ENCODE data around the gene FCHSD2.

Gene FCHSD2

DNA sequence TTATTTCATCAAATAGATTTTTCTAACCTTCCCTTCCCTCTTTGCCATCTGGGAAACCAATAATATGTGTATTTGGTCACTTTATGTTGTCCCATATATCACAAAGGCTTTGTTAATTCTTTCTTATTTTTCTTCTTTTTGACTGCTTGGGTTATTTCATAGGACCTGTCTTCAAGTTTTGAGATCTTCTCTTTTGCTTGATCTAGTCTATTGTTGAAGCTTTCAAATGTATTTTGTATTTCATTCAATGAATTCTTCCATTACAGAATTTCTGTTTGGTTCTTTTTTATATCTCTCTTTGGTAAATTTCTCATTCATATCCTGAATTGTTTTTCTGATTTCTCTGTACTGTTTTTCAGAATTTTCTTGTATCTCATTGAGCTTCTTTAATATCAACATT is 132.1 kb downstream of the FCHSD2 start:
- H3K4me3 ChIP-seq (ENCODE audit: low read depth, low read length) = no peak overlapping the region
- TF ChIP-seq, protein P1, sequence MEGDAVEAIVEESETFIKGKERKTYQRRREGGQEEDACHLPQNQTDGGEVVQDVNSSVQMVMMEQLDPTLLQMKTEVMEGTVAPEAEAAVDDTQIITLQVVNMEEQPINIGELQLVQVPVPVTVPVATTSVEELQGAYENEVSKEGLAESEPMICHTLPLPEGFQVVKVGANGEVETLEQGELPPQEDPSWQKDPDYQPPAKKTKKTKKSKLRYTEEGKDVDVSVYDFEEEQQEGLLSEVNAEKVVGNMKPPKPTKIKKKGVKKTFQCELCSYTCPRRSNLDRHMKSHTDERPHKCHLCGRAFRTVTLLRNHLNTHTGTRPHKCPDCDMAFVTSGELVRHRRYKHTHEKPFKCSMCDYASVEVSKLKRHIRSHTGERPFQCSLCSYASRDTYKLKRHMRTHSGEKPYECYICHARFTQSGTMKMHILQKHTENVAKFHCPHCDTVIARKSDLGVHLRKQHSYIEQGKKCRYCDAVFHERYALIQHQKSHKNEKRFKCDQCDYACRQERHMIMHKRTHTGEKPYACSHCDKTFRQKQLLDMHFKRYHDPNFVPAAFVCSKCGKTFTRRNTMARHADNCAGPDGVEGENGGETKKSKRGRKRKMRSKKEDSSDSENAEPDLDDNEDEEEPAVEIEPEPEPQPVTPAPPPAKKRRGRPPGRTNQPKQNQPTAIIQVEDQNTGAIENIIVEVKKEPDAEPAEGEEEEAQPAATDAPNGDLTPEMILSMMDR (IDR thresholded peaks at IDR 0.05; ENCODE audit: low read depth, low read length) = no peak

DNA sequence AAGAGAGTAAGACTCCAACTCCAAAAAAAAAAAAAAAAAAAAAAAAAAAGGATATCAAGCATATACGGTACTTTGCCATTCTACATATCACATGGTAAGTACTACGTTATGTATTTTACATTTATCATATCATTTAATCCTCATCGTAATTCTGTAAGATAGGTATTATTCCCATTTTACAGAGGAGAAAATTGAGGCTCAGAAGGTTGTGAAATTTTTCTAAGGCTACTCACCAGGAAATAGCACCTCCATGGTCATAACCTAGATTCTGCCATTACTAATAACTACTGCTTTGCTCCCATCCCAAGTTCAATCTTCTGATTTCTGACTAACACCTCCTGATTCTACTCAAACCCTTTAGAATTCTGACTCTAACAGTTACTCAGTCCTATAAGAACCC is 138.0 kb downstream of the FCHSD2 start:
- TF ChIP-seq, protein P1 (IDR thresholded peaks at IDR 0.05; ENCODE audit: low read depth, low read length) = no peak
- H3K4me3 ChIP-seq (ENCODE audit: low read depth, low read length) = no peak overlapping the region

DNA sequence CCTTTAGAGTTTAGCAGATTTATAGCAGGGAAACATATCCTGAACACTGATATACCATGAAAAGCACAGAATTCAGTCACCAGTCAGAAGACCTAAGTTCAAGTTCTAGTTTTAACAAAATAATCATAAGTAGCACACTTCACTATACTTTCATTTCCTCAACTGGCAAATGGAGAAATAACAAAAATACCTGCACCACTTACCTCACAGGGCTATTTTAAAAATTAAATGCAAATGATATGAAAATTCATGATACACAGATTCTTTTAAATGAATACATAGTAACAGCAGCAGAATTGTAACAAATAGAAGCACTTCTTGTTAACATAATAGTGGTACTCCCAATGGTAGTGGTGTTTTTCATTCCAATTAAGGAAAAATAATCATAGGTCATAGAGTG is 139.0 kb downstream of the FCHSD2 start:
- TF ChIP-seq, protein P1 (IDR thresholded peaks at IDR 0.05; ENCODE audit: low read depth, low read length) = no peak
- no peak overlapping the region for H3K4me3 ChIP-seq (ENCODE audit: low read depth, low read length)

DNA sequence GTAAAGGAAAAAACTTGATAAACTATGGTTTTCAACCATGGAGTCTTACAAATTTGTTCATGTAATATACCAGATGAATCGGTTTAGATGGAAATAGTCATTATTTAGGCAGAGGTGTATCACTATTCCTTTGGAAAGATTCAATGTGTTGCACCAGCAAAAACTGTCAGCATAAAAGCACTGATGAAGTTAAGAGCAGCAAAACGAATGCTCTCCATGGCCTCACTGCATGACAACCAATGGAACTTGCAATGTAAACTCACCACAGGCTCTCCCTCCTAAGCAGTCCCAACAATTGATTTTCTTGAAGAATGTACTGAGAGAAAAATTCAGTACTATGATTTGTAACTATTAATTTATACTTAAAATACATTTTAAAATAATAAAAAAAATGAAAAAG is 139.9 kb downstream of the FCHSD2 start:
- TF ChIP-seq, protein P1 (IDR thresholded peaks at IDR 0.05; ENCODE audit: low read depth, low read length) = no peak
- H3K4me3 ChIP-seq (ENCODE audit: low read depth, low read length) = no peak overlapping the region

DNA sequence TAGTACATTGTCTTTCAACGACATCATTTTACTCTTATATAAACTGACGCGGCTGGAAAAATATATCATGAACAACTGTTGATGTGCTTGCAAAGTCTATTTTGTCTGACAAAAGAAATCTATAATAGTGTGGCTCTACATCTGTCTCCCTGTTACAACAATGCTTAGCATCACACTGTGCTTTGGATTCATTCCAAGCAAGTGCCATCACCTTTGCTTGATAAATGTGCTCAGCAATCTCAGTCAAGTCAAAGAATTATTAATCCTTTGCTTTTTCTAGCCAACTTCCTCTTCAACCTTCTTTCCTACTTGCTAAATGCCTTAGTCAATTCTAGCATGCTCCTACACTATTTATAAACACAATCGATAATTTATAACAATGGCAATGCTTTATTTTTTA is 140.5 kb downstream of the FCHSD2 start:
- no peak overlapping the region for H3K4me3 ChIP-seq (ENCODE audit: low read depth, low read length)
- TF ChIP-seq, protein P1 (IDR thresholded peaks at IDR 0.05; ENCODE audit: low read depth, low read length) = no peak

DNA sequence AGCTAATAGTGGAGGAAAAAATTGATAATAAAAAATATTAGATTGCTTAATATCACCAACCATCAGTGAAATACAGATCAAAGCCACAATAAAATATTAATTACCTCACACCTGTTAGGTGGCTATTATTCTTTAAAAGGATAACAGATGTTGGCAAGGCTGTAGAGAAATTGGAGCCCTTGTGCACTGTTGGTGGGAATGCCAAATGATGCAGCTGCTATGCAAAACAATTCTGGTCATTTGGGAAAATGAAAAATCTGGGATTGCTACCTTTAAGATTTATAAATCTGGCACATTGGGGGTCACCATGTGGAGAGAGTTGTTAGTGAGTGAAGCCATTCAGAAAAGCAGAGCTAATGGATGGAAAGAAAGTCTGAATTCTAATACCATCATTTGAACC is 143.4 kb downstream of the FCHSD2 start:
- no peak overlapping the region for H3K4me3 ChIP-seq (ENCODE audit: low read depth, low read length)
- TF ChIP-seq, protein P1 (IDR thresholded peaks at IDR 0.05; ENCODE audit: low read depth, low read length) = no peak

DNA sequence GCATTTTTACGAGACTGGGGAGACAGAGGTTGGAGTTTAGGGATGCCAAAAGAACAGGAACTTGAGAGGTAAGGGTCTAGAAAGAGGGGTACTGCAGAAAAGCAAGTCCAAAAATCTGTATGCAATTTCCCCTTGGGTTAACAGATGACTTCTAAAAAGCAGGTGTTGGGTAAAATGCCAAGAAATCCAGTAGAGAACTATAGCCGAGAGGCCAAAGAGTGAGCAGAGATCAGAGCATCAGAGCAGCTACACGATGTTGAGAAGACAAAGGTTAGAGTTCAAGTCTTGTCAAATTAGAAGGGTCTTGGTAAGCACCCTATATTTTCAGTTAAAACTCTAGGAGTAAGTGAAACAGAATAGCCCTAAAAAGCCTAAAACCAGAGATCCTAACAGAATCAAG is 145.2 kb downstream of the FCHSD2 start:
- H3K4me3 ChIP-seq (ENCODE audit: low read depth, low read length) = no peak overlapping the region
- TF ChIP-seq, protein P1 (IDR thresholded peaks at IDR 0.05; ENCODE audit: low read depth, low read length) = no peak

Measured in WI38 (cell line).